Transverse colon (tissue), 4 donors: ENCODE measurements around the gene ITGA11.

Source experiments
- CTCF ChIP-seq, 5 experiments: fragments of 200-600 bp in 3 of 5; fragments of 450-650 bp in 2 of 5; sonication (generic) in 3 of 5; IDR thresholded peaks; 1 replicate in 2 of 5; 2 replicates in 3 of 5; pipeline ENCODE4 v1.5.1; 2016 to 2017; ENCODE audit warnings: antibody characterized with exemption in 5 of 5, inconsistent platforms in 3 of 5, mild to moderate bottlenecking in 2 of 5, moderate library complexity in 1 of 5
- POLR2A ChIP-seq: fragments of 450-650 bp; IDR thresholded peaks from one replicate; pipeline ENCODE4 v1.6.1; 2016; ENCODE audit warnings: antibody characterized with exemption, mild to moderate bottlenecking, moderate library complexity
- POLR2AphosphoS5 ChIP-seq, 3 donors: sonication (generic); formaldehyde crosslinking; IDR thresholded peaks; one replicate each; pipeline ENCODE4 v1.6.1; 2016; ENCODE audit warnings: antibody characterized with exemption in 3 of 3

- TF ChIP-seq CTCF (IDR thresholded peaks at IDR 0.05) (no peak), POLR2A (no peak), POLR2AphosphoS5 (IDR thresholded peaks at IDR 0.05) (no peak)
These were observed 182.8 kb downstream of the ITGA11 start for GRCh38 chr15:68249058-68249713.
